Thoracic aorta (tissue), 2 donors: ENCODE measurements around the gene ZNF282. TPM values are rescaled to one million over a fixed set of nuclear protein-coding genes. Genes with fewer than 3 reads are reported as not detected.

Experiments used
- ATAC-seq: fragments of 150-250 bp; one replicate; pipeline ENCODE4 v1.8.0; 2017; ENCODE audit warnings: low read depth; ENCODE audit not compliant: insufficient number of reproducible peaks, low FRiP score
- DNase-seq: peaks from one replicate; pipeline ENCODE4 v3.0.0-alpha.2; 2020; ENCODE audit warnings: low spot score
- H3K27ac ChIP-seq, 2 donors: fragments of 200-600 bp; sonication (generic); 1 replicate in 1 of 2; 2 replicates in 1 of 2; pipeline ENCODE4 v1.5.1; 2016; ENCODE audit warnings: mild to moderate bottlenecking in 2 of 2, moderate library complexity in 2 of 2
- H3K27me3 ChIP-seq: fragments of 200-600 bp; sonication (generic); replicated peaks from 2 replicates; pipeline ENCODE4 v1.6.0; 2016; ENCODE audit warnings: mild to moderate bottlenecking; ENCODE audit not compliant: insufficient read depth
- H3K36me3 ChIP-seq: fragments of 200-600 bp; sonication (generic); one replicate; pipeline ENCODE4 v1.5.1; 2016
- H3K4me1 ChIP-seq, 2 donors: fragments of 200-600 bp; sonication (generic); 1 replicate in 1 of 2; 2 replicates in 1 of 2; pipeline versions ENCODE4 v1.5.1 to v1.6.0; 2016; ENCODE audit warnings: low read depth in 2 of 2, mild to moderate bottlenecking in 1 of 2; ENCODE audit not compliant: control insufficient read depth in 1 of 2
- H3K4me3 ChIP-seq: fragments of 200-600 bp; sonication (generic); 2 replicates; pipeline ENCODE4 v1.5.1; 2016; ENCODE audit warnings: mild to moderate bottlenecking
- H3K9me3 ChIP-seq: fragments of 200-600 bp; sonication (generic); 2 replicates; pipeline ENCODE4 v1.5.1; 2016
- total RNA-seq, 2 donors: library from RNA; depleted of rRNA; stranded (reverse); fragments of >200 nt; gene quantifications; one replicate each; pipeline versions ENCODE4 v1.1.0 to v1.2.3, GENCODE V29; 2016
- TF ChIP-seq, protein P1 (sequence below): fragments of 200-600 bp; sonication (generic); IDR thresholded peaks from one replicate; pipeline ENCODE4 v1.5.1; 2019; ENCODE audit warnings: antibody characterized with exemption

The ZNF282 gene
- total RNA-seq, 2 donors from 2014 or later = 11.1 to 20.7 TPM

DNA sequence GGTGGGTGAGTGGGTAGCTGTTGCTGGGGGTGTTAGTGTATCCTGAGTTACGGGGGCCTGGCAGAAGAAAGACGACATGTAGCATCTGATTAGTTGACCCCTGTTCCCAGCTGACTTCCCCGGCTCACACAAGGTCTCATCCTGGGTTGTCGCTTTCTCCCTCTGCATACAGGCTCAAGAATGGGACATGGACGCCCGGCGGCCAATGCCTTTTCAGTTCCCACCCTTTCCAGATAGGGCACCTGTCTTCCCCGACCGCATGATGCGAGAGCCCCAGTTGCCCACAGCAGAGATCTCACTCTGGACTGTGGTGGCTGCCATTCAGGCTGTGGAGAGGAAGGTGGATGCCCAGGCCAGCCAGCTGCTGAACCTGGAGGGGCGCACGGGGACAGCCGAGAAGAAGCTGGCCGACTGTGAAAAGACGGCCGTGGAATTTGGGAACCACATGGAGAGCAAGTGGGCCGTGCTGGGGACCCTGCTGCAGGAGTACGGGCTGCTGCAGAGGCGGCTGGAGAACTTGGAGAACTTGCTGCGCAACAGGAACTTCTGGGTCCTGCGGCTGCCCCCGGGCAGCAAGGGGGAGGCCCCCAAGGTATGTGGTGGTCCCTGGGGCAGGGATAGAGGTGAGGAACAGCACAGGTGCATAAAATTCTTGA is 2.9 kb downstream of the ZNF282 start:
- TF ChIP-seq, protein P1, sequence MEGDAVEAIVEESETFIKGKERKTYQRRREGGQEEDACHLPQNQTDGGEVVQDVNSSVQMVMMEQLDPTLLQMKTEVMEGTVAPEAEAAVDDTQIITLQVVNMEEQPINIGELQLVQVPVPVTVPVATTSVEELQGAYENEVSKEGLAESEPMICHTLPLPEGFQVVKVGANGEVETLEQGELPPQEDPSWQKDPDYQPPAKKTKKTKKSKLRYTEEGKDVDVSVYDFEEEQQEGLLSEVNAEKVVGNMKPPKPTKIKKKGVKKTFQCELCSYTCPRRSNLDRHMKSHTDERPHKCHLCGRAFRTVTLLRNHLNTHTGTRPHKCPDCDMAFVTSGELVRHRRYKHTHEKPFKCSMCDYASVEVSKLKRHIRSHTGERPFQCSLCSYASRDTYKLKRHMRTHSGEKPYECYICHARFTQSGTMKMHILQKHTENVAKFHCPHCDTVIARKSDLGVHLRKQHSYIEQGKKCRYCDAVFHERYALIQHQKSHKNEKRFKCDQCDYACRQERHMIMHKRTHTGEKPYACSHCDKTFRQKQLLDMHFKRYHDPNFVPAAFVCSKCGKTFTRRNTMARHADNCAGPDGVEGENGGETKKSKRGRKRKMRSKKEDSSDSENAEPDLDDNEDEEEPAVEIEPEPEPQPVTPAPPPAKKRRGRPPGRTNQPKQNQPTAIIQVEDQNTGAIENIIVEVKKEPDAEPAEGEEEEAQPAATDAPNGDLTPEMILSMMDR = no peak
- Histone ChIP-seq H3K27ac (no peak overlapping the region), H3K4me1 (peaks cover 14 to 22% of the 10 kb centered on the region in 2 donors), H3K36me3 (peaks cover 41% of the 10 kb centered on the region), H3K9me3 (no peaks in the 10 kb centered on the region), H3K27me3 (no peaks in the 10 kb centered on the region), H3K4me3 (no peak overlapping the region)
- DNase-seq = no peak
- ATAC-seq = no peak

DNA sequence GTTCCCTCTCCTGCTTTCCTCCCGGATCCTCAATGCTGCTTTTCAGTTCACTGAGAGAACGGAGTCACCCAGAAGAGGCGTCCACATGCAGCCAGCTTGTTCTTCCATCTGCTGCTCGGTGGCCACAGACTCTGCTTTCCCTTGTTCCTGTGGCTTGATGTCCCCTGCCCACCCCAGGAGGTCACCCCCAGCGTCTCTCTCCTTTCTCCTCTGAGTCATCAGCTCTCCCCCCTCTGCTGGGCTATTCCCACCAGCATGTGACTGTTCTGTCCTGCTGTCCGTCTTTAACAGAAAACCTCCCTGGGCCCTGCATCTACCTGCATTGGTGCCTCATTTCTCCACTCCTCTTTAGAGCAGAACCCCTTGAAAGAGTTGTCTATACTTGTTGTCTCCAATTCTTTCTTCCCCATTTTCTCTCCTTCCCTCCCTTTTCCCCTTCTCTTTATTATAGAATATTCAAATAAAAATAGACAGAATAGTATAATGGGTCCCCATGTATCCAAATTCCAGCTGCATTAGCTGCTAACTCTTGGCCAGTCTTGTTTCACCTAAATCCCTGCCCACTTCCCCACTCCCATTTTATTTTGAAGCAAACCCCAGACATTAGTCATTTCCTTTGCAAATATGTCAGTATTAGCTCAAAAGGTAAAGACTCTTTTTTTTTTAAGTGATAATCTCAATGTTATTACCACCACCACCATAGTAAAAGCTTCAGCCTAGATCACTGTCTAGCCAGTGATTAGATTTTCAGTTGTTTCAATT is 4.1 kb downstream of the ZNF282 start:
- ATAC-seq (no peak), DNase-seq (no peak)
- H3K27me3 ChIP-seq = no peaks in the 10 kb centered on the region
- peaks cover 48% of the 10 kb centered on the region for H3K36me3 ChIP-seq
- H3K4me3 ChIP-seq = no peak overlapping the region
- TF ChIP-seq, protein P1 = no peak
- H3K4me1 ChIP-seq = peaks cover 14 to 22% of the 10 kb centered on the region in 2 donors
- no peak overlapping the region for H3K27ac ChIP-seq
- no peaks in the 10 kb centered on the region for H3K9me3 ChIP-seq

DNA sequence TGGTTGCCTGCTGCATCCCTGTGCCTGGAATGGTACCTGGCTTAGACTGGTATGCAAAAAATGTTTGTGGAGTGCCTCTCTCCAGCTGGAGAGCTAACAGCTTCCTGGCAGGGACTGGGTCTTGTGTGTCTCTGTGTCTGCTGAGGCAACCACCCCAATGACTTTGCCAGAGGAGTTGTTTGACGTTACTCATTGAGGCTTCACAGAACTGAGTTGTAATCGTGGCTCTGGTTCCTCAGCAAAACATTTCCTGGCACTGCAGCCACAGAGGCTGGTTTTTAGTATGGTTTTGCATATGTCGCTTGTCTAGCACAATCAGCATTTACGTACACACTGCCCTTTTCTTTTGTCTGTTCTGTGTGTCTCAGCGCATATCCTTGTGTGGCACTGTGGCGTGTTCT is 7.5 kb downstream of the ZNF282 start:
- ATAC-seq (no peak), DNase-seq (no peak)
- H3K4me1 ChIP-seq = no peaks in the 10 kb centered on the region
- no peaks in the 10 kb centered on the region for H3K27me3 ChIP-seq
- peaks cover 65% of the 10 kb centered on the region for H3K36me3 ChIP-seq
- H3K27ac ChIP-seq = no peak overlapping the region
- TF ChIP-seq, protein P1 = no peak
- H3K9me3 ChIP-seq = no peaks in the 10 kb centered on the region
- H3K4me3 ChIP-seq = no peak overlapping the region

DNA sequence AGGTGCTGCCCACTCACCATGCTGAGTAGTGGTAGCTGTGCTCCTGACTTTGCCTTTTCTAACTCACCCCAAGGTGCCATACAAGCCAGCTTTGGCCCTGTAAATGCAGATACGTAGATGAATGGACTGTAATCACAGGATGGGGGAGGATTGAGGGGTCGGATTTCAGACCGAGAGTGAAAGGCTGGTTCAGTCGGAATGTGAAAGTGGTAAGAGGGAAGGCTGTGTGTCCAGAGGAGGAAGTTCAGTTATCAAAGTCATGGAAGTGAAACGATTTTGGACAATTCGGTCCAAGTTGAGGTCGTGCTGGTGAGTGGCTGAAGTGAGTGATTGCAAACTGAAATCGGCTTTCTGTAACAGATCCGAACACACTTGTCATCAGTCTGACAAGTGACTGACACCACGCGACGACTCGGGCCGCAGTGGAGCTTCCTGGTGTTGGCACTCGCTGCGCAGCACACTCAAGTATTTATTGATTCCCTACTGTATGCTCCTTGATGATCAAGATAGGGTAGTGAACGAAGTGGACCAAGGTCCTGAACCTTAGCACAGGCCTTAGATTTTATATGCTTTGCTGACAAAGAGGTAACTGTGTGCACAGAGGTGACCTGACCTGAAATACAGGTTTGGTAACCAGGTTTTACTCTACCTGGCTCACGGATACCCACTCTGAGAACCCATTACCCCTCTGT is 10.5 kb downstream of the ZNF282 start:
- ATAC-seq (no peak), DNase-seq (no peak)
- TF ChIP-seq, protein P1 = no peak
- Histone ChIP-seq H3K27ac (no peak overlapping the region), H3K36me3 (peaks cover 56% of the 10 kb centered on the region), H3K4me3 (no peak overlapping the region), H3K9me3 (no peaks in the 10 kb centered on the region), H3K27me3 (no peaks in the 10 kb centered on the region), H3K4me1 (no peaks in the 10 kb centered on the region)
